A673 (cell line): ENCODE measurements around the gene USH1C. TPM values are rescaled to one million over a fixed set of nuclear protein-coding genes. Genes with fewer than 3 reads are reported as not detected.

Experiments used
- BruUV-seq: library from RNA; stranded (reverse); fragments of 400-500 nt; replicated peaks from 2 replicates; lab custom pipeline; 2021; lab: Mats Ljungman, UMichigan
- CTCF ChIA-PET: fragments of 300-600 bp; sonication (Branson Sonifier 250); formaldehyde crosslinking; loops from one replicate; lab custom pipeline; 2022; ENCODE audit warnings: antibody characterized with exemption; lab: Charles Lee
- POLR2A ChIA-PET: fragments of 300-600 bp; sonication (Branson Sonifier 250); formaldehyde crosslinking; loops from one replicate; lab custom pipeline; 2022; ENCODE audit warnings: antibody characterized with exemption; ENCODE audit not compliant: low non-redundant PET; lab: Charles Lee
- DNase-seq: peaks from one replicate; pipeline ENCODE4 v3.0.0-alpha.2; 2015; ENCODE audit warnings: low spot score
- H3K27ac ChIP-seq: fragments of 200-600 bp; sonication (generic); 2 replicates; pipeline ENCODE4 v1.5.1; 2016; ENCODE audit warnings: mixed run types, low read depth, mild to moderate bottlenecking, mixed read lengths, antibody characterized with exemption, low read length; ENCODE audit not compliant: poor library complexity, severe bottlenecking
- H3K27me3 ChIP-seq: fragments of 200-600 bp; sonication (generic); replicated peaks from 2 replicates; pipeline ENCODE4 v1.6.1; 2017; ENCODE audit warnings: mixed run types, low read depth, mild to moderate bottlenecking, mixed read lengths, antibody characterized with exemption, low read length; ENCODE audit not compliant: insufficient read depth, poor library complexity
- H3K36me3 ChIP-seq: fragments of 200-600 bp; sonication (generic); 2 replicates; pipeline ENCODE4 v1.6.1; 2016; ENCODE audit warnings: mixed run types, mild to moderate bottlenecking, mixed read lengths, antibody characterized with exemption, low read length; ENCODE audit not compliant: insufficient read depth, poor library complexity, severe bottlenecking
- H3K4me1 ChIP-seq: fragments of 200-600 bp; sonication (generic); 2 replicates; pipeline ENCODE4 v1.6.1; 2017; ENCODE audit warnings: mixed run types, mild to moderate bottlenecking, mixed read lengths, antibody characterized with exemption, low read length; ENCODE audit not compliant: insufficient read depth, poor library complexity, severe bottlenecking
- H3K4me3 ChIP-seq: fragments of 200-600 bp; sonication (generic); 2 replicates; pipeline ENCODE4 v1.5.1; 2016; ENCODE audit warnings: low read depth, mixed run types, mild to moderate bottlenecking, mixed read lengths, low read length; ENCODE audit not compliant: poor library complexity, severe bottlenecking
- H3K9me3 ChIP-seq: fragments of 200-600 bp; sonication (generic); 2 replicates; pipeline ENCODE4 v1.6.1; 2016; ENCODE audit warnings: mixed run types, low read depth, mild to moderate bottlenecking, mixed read lengths, antibody characterized with exemption, low read length; ENCODE audit not compliant: poor library complexity, severe bottlenecking
- CTCF ChIP-seq: fragments of 300-800, 200-600 bp; sonication (generic); conservative IDR thresholded peaks from 2 replicates; pipeline ENCODE4 v1.5.1; 2017; ENCODE audit warnings: low read depth, mild to moderate bottlenecking, antibody characterized with exemption, low read length, moderate library complexity, mixed read lengths
- EZH2 ChIP-seq: fragments of 200-600 bp; sonication (generic); IDR thresholded peaks from 2 replicates; pipeline ENCODE4 v1.6.1; 2017; ENCODE audit warnings: borderline replicate concordance, low read depth, mild to moderate bottlenecking, mixed read lengths, antibody characterized with exemption, low read length; ENCODE audit not compliant: poor library complexity, severe bottlenecking
- intact Hi-C: fragments of 100-400 bp; cut with micrococcal nuclease; formaldehyde crosslinking; loops from one replicate; pipeline ENCODE4 v1.10.0; 2022; ENCODE audit not compliant: unreplicated experiment
- total RNA-seq: library from RNA; stranded (reverse); gene quantifications from 2 replicates; pipeline ENCODE4 v1.2.3, GENCODE V29; 2021

USH1C gene
- total RNA-seq, 1 experiment from 2014 or later, result not detected

- Histone ChIP-seq H3K4me1 (no peaks in the 10 kb centered on the region), H3K27me3 (peaks cover 6% of the 10 kb centered on the region), H3K9me3 (no peaks in the 10 kb centered on the region), H3K36me3 (no peaks in the 10 kb centered on the region), H3K4me3 (no peak overlapping the region), H3K27ac (no peak overlapping the region)
- no peak for DNase-seq
- ChIA-PET POLR2A (no interaction called here), CTCF (no interaction called here)
- TF ChIP-seq CTCF (no peak), EZH2 (no peak)
- intact Hi-C loops, result no loop called here
- no TSS peak for BruUV-seq
These were observed 86.6 kb downstream of the USH1C start for GRCh38 chr11:17457396-17458173.

GRCh38 chr11:17452668-17453067 is 91.5 kb downstream of the USH1C start:
- no TSS peak for BruUV-seq
- H3K4me3 ChIP-seq, result no peak overlapping the region
- ChIA-PET POLR2A (no interaction called here), CTCF (no interaction called here)
- no peaks in the 10 kb centered on the region for H3K27me3 ChIP-seq
- no peaks in the 10 kb centered on the region for H3K9me3 ChIP-seq
- intact Hi-C loops, result no loop called here
- H3K36me3 ChIP-seq, result no peaks in the 10 kb centered on the region
- no peaks in the 10 kb centered on the region for H3K4me1 ChIP-seq
- no peak for DNase-seq
- TF ChIP-seq EZH2 (no peak), CTCF (no peak)
- H3K27ac ChIP-seq, result no peak overlapping the region

GRCh38 chr11:17449158-17449557 is 95.1 kb downstream of the USH1C start:
- no peaks in the 10 kb centered on the region for H3K4me1 ChIP-seq
- TF ChIP-seq EZH2, result no peak
- no peak for TF ChIP-seq CTCF
- no peaks in the 10 kb centered on the region for H3K36me3 ChIP-seq
- intact Hi-C loops, result no loop called here
- no peak for DNase-seq
- no peak overlapping the region for H3K4me3 ChIP-seq
- CTCF ChIA-PET, result no interaction called here
- H3K27ac ChIP-seq, result no peak overlapping the region
- H3K27me3 ChIP-seq, result no peaks in the 10 kb centered on the region
- no peaks in the 10 kb centered on the region for H3K9me3 ChIP-seq
- BruUV-seq, result no TSS peak
- POLR2A ChIA-PET, result no interaction called here
